K562 (cell line): ENCODE measurements around the gene PPFIA3. TPM values are rescaled to one million over a fixed set of nuclear protein-coding genes. Genes with fewer than 3 reads are reported as not detected.
A peak's percentile ranks its signal among the peaks of the same experiment; 100 is the strongest.

Source experiments
- ARID1B ChIP-seq: fragments of 450-650 bp; IDR thresholded peaks from 2 replicates; pipeline ENCODE4 v1.6.1; 2016; ENCODE audit warnings: antibody characterized with exemption, mild to moderate bottlenecking, inconsistent platforms
- ARNT ChIP-seq, 2 experiments: fragments of 450-650 bp; IDR thresholded peaks; 2 replicates each; pipeline ENCODE4 v1.6.1; 2016; ENCODE audit warnings: mild to moderate bottlenecking in 1 of 2
- BCL6 ChIP-seq: fragments of 250-450 bp; sonication (Bioruptor Pico); IDR thresholded peaks from 2 replicates; pipeline ENCODE4 v1.4.0; 2020
- CBX2 ChIP-seq: fragments of 200-600 bp; sonication (generic); IDR thresholded peaks from one replicate; pipeline ENCODE4 v1.6.1; 2012; ENCODE audit warnings: mild to moderate bottlenecking, low read length, inconsistent platforms; ENCODE audit not compliant: insufficient read depth, poor library complexity, severe bottlenecking
- CCAR2 ChIP-seq: fragments of 200-400 bp; formaldehyde crosslinking; IDR thresholded peaks from 2 replicates; pipeline ENCODE4 v1.6.1; 2017; ENCODE audit warnings: mild to moderate bottlenecking, low read depth, low read length
- DMBX1 ChIP-seq: fragments of 250-450 bp; sonication (Bioruptor Pico); IDR thresholded peaks from 2 replicates; pipeline ENCODE4 v1.8.0; 2022; ENCODE audit warnings: inconsistent platforms, mild to moderate bottlenecking, moderate library complexity, borderline replicate concordance
- DNMT1 ChIP-seq: fragments of 450-650 bp; IDR thresholded peaks from 2 replicates; pipeline ENCODE4 v1.6.1; 2016; ENCODE audit warnings: antibody characterized with exemption, mild to moderate bottlenecking
- GATAD2A ChIP-seq: fragments of 450-650 bp; IDR thresholded peaks from 2 replicates; pipeline ENCODE4 v1.6.1; 2017
- JUNB ChIP-seq: fragments of 450-650 bp; formaldehyde crosslinking; conservative IDR thresholded peaks from 2 replicates; pipeline ENCODE4 v1.4.0; 2020; ENCODE audit warnings: mild to moderate bottlenecking
- PHF21A ChIP-seq: fragments of 450-650 bp; IDR thresholded peaks from 2 replicates; pipeline ENCODE4 v1.6.1; 2017; ENCODE audit warnings: low read depth, borderline replicate concordance
- RAD51 ChIP-seq: fragments of 450-650 bp; IDR thresholded peaks from 2 replicates; pipeline ENCODE4 v1.7.1; 2016; ENCODE audit warnings: low read depth, mild to moderate bottlenecking, borderline replicate concordance
- RFX5 ChIP-seq: IDR thresholded peaks from 2 replicates; pipeline ENCODE4 v1.6.1; 2011; ENCODE audit warnings: low read depth, mild to moderate bottlenecking, improper control_type of control experiment, low read length
- SIN3A ChIP-seq, 2 experiments: fragments of 150-350 bp in 1 of 2; IDR thresholded peaks; 2 replicates each; pipeline ENCODE4 v1.6.1; 2011 to 2016; ENCODE audit warnings: borderline replicate concordance in 2 of 2, low read depth in 2 of 2, low read length in 2 of 2, mild to moderate bottlenecking in 2 of 2, moderate library complexity in 2 of 2; ENCODE audit not compliant: control insufficient read depth in 1 of 2
- TRIM24 ChIP-seq, 2 experiments: fragments of 450-650 bp; IDR thresholded peaks; 2 replicates each; pipeline ENCODE4 v1.6.1; 2016
- ZBTB7A ChIP-seq: IDR thresholded peaks from 2 replicates; pipeline ENCODE4 v1.6.1; 2011; ENCODE audit warnings: low read depth, mild to moderate bottlenecking, low read length, moderate library complexity, borderline replicate concordance; ENCODE audit not compliant: control insufficient read depth
- ZFX ChIP-seq: sonication (generic); formaldehyde crosslinking; IDR thresholded peaks from 2 replicates; pipeline ENCODE4 v1.8.0; 2022; ENCODE audit warnings: mild to moderate bottlenecking, missing genetic modification reagents, moderate library complexity
- ZNF133 ChIP-seq: fragments of 250-450 bp; sonication (Bioruptor Pico); IDR thresholded peaks from 2 replicates; pipeline ENCODE4 v1.4.0; 2020; ENCODE audit warnings: mild to moderate bottlenecking
- ZNF41 ChIP-seq: fragments of 250-450 bp; sonication (Bioruptor Pico); conservative IDR thresholded peaks from 2 replicates; pipeline ENCODE4 v1.4.0; 2020; ENCODE audit warnings: mild to moderate bottlenecking
- ZNF436 ChIP-seq: fragments of 250-450, 450-650 bp; sonication (Bioruptor Pico); formaldehyde crosslinking; IDR thresholded peaks from 2 replicates; pipeline ENCODE4 v1.7.0; 2020; ENCODE audit warnings: mild to moderate bottlenecking
- polyA plus RNA-seq, 8 experiments: library from polyadenylated mRNA; depleted of rRNA in 4 of 8; stranded (reverse) in 5 of 8; unstranded in 3 of 8; fragments of >200 nt; fragmentation: Nextera tagmentation in 2 of 8; fragmentation: Illumina TruSeq in 1 of 8; extraction: Ambion mirVana in 2 of 8; extraction: Trizol in 1 of 8; gene quantifications; 2 replicates each; pipeline versions ENCODE4 v1.2.1 to v1.2.3, GENCODE V29; 2011 to 2014; ENCODE audit warnings: inconsistent platforms in 1 of 8, missing spikeins in 1 of 8
- total RNA-seq, 7 experiments: library from RNA; depleted of rRNA in 6 of 7; stranded (reverse); fragments of >200 nt in 6 of 7; fragmentation: Illumina TruSeq in 2 of 7; extraction: Trizol in 2 of 7; gene quantifications; 2 replicates each; pipeline versions ENCODE4 v1.2.1 to v1.2.3, GENCODE V29; 2011 to 2021; ENCODE audit warnings: low replicate concordance in 1 of 7
- TF ChIP-seq, protein P1 (sequence below): sonication (generic); formaldehyde crosslinking; IDR thresholded peaks from 2 replicates; pipeline ENCODE4 v1.8.0; 2023; ENCODE audit warnings: missing genetic modification reagents, mild to moderate bottlenecking, borderline replicate concordance
- TF ChIP-seq, protein P2 (sequence below): fragments of 450-650 bp; IDR thresholded peaks from 2 replicates; pipeline ENCODE4 v1.6.1; 2016; ENCODE audit warnings: antibody characterized with exemption
- TF ChIP-seq, protein P3 (sequence below): fragments of 450-650 bp; formaldehyde crosslinking; IDR thresholded peaks from 2 replicates; pipeline ENCODE4 v1.4.0; 2022; ENCODE audit warnings: missing genetic modification characterization

The PPFIA3 gene
- total and polyA plus RNA-seq, 9 of the 15 experiments (the other 6 are each of a cell fraction or from before 2014, with no cell fraction given): 0.10 to 53.0 (median 17.6) TPM

DNA sequence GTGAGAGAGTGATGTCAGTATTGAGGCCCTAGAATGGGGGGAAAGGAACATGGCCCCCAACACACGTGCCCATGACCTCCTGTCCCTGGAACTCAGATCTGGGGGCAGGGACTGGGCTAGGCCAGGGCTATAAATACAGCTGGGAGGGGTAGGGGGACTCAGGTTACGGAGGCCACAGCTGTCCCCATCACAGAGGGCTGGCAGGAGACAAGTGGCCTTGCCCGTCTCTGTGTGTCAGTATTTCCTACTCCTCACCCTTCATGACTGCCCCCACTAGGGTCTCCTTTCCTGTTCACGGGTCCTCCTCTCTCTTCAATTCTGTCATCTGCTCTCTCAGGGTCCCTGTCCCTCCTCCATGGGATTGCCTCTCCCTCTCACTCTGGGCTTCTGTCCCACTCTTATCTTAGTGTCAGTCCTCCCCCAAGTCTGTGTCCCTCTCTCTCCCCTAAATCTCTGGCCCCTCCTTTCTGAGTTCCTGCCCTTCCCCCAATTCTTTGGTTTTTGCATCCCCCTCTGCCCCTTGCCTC is 36.5 kb downstream of the PPFIA3 start (continued):
- TF ChIP-seq SIN3A (IDR thresholded peaks at IDR 0.05; ENCODE audit: borderline replicate concordance in 2 of 2, control insufficient read depth in 1 of 2, low read depth in 2 of 2, low read length in 2 of 2) (0 out of 4 replicates have a peak, but pooled peaks of 1 of the 2 experiments have one; percentile 10), DNMT1 (no peak), ARNT (IDR thresholded peaks at IDR 0.05) (no peak), DMBX1 (CRISPR knock-in tag) (no peak), PHF21A (0 out of 2 replicates have a peak, but pooled peaks have one; percentile 39), ARID1B (peak; percentile 71), ZFX (CRISPR knock-in tag) (peak; percentile 0; the same call in 1 of the 2 replicates), GATAD2A (peak; percentile 64), TRIM24 (IDR thresholded peaks at IDR 0.05) (no peak; a peak in 1 of 4 replicates), ZNF133 (CRISPR knock-in tag) (no peak), RFX5 (no peak), JUNB (CRISPR knock-in tag) (no peak), RAD51 (no peak), BCL6 (CRISPR knock-in tag) (no peak), ZNF436 (CRISPR knock-in tag) (no peak), CCAR2 (no peak), ZBTB7A (peak; percentile 67; the same call in 1 of the 2 replicates), ZNF41 (CRISPR knock-in tag) (no peak), CBX2 (no peak)
- TF ChIP-seq, protein P1, sequence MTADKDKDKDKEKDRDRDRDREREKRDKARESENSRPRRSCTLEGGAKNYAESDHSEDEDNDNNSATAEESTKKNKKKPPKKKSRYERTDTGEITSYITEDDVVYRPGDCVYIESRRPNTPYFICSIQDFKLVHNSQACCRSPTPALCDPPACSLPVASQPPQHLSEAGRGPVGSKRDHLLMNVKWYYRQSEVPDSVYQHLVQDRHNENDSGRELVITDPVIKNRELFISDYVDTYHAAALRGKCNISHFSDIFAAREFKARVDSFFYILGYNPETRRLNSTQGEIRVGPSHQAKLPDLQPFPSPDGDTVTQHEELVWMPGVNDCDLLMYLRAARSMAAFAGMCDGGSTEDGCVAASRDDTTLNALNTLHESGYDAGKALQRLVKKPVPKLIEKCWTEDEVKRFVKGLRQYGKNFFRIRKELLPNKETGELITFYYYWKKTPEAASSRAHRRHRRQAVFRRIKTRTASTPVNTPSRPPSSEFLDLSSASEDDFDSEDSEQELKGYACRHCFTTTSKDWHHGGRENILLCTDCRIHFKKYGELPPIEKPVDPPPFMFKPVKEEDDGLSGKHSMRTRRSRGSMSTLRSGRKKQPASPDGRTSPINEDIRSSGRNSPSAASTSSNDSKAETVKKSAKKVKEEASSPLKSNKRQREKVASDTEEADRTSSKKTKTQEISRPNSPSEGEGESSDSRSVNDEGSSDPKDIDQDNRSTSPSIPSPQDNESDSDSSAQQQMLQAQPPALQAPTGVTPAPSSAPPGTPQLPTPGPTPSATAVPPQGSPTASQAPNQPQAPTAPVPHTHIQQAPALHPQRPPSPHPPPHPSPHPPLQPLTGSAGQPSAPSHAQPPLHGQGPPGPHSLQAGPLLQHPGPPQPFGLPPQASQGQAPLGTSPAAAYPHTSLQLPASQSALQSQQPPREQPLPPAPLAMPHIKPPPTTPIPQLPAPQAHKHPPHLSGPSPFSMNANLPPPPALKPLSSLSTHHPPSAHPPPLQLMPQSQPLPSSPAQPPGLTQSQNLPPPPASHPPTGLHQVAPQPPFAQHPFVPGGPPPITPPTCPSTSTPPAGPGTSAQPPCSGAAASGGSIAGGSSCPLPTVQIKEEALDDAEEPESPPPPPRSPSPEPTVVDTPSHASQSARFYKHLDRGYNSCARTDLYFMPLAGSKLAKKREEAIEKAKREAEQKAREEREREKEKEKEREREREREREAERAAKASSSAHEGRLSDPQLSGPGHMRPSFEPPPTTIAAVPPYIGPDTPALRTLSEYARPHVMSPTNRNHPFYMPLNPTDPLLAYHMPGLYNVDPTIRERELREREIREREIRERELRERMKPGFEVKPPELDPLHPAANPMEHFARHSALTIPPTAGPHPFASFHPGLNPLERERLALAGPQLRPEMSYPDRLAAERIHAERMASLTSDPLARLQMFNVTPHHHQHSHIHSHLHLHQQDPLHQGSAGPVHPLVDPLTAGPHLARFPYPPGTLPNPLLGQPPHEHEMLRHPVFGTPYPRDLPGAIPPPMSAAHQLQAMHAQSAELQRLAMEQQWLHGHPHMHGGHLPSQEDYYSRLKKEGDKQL (CRISPR knock-in tag): no peak
- TF ChIP-seq, protein P2, sequence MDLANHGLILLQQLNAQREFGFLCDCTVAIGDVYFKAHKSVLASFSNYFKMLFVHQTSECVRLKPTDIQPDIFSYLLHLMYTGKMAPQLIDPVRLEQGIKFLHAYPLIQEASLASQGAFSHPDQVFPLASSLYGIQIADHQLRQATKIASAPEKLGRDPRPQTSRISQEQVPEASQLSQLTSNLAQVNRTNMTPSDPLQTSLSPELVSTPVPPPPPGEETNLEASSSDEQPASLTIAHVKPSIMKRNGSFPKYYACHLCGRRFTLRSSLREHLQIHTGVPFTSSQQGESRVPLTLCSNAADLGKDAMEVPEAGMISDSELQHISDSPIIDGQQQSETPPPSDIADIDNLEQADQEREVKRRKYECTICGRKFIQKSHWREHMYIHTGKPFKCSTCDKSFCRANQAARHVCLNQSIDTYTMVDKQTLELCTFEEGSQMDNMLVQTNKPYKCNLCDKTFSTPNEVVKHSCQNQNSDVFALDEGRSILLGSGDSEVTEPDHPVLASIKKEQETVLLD: peak; percentile 74; the same call in 1 of the 2 replicates
- TF ChIP-seq, protein P3, sequence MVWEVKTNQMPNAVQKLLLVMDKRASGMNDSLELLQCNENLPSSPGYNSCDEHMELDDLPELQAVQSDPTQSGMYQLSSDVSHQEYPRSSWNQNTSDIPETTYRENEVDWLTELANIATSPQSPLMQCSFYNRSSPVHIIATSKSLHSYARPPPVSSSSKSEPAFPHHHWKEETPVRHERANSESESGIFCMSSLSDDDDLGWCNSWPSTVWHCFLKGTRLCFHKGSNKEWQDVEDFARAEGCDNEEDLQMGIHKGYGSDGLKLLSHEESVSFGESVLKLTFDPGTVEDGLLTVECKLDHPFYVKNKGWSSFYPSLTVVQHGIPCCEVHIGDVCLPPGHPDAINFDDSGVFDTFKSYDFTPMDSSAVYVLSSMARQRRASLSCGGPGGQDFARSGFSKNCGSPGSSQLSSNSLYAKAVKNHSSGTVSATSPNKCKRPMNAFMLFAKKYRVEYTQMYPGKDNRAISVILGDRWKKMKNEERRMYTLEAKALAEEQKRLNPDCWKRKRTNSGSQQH (CRISPR knock-in tag): no peak
